Stimulated activated CD8-positive, alpha-beta memory T cell treated with anti-CD3 and anti-CD28 coated beads, Interleukin-15, amount 100 ng/mL, for 24 hours (primary cell): ENCODE results near the gene RAB1B.
"Not testable (repeated sequence)": the region's sequence is repeated elsewhere in the genome, so short reads cannot be mapped to it uniquely, and the experiment has no call there.

Experiments used
- DNase-seq: peaks from one replicate; pipeline ENCODE4 v3.0.0-alpha.2; 2020; ENCODE audit warnings: low read depth

RAB1B gene

GRCh38 chr11:66309475-66309874 is 41.0 kb downstream of the RAB1B start:
- DNase-seq: no peak

- DNase-seq: no peak
Measured at GRCh38 chr11:66310324-66310723, 41.9 kb downstream of the RAB1B start.

GRCh38 chr11:66310803-66311440 is 42.5 kb downstream of the RAB1B start:
- DNase-seq: not testable (repeated sequence)

GRCh38 chr11:66311470-66311964 is 43.1 kb downstream of the RAB1B start:
- no peak for DNase-seq

- DNase-seq: peak; percentile 92
Measured at GRCh38 chr11:66311965-66312548, 43.6 kb downstream of the RAB1B start.

- peak; percentile 97 for DNase-seq
Measured at GRCh38 chr11:66312549-66313320, 44.3 kb downstream of the RAB1B start.

- no peak for DNase-seq
Measured at GRCh38 chr11:66313321-66314185, 45.1 kb downstream of the RAB1B start.

- DNase-seq: no peak
Measured at GRCh38 chr11:66314186-66314501, 45.7 kb downstream of the RAB1B start.

GRCh38 chr11:66314561-66315497 is 46.4 kb downstream of the RAB1B start:
- no peak for DNase-seq

- DNase-seq: no peak
Measured at GRCh38 chr11:66315498-66315885, 47.1 kb downstream of the RAB1B start.

GRCh38 chr11:66315921-66316811 is 47.7 kb downstream of the RAB1B start:
- DNase-seq: no peak

GRCh38 chr11:66316849-66317251 is 48.4 kb downstream of the RAB1B start, which contains the start of gene CD248:
CD248 (minus strand) TSS chr11:66317044; CDS start chr11:66317027, 17 bp downstream.
- DNase-seq: no peak

GRCh38 chr11:66317322-66317722 is 48.9 kb downstream of the RAB1B start:
- DNase-seq: no peak

- DNase-seq: no peak
Measured at GRCh38 chr11:66317723-66318599, 49.5 kb downstream of the RAB1B start.

- no peak for DNase-seq
Measured at GRCh38 chr11:66318600-66318970, 50.1 kb downstream of the RAB1B start.

- not testable (repeated sequence) for DNase-seq
Measured at GRCh38 chr11:66320289-66320688, 51.9 kb downstream of the RAB1B start.

GRCh38 chr11:66320748-66321147 is 52.3 kb downstream of the RAB1B start:
- not testable (repeated sequence) for DNase-seq

- no peak for DNase-seq
Measured at GRCh38 chr11:66321606-66322005, 53.2 kb downstream of the RAB1B start.
